HG02870 (cell line): ENCODE results near the gene FBXL4.
A peak's percentile ranks its signal among the peaks of the same experiment; 100 is the strongest.

ENCODE experiments used
- ATAC-seq: cut with Tn5 transposase; IDR thresholded peaks from one replicate; pipeline ENCODE4 v1.9.1; 2021; ENCODE audit warnings: mild to moderate bottlenecking, moderate library complexity; ENCODE audit not compliant: unreplicated experiment

The FBXL4 gene

GRCh38 chr6:98887650-98888049, 60.1 kb downstream of the FBXL4 start:
- ATAC-seq, result no peak

DNA sequence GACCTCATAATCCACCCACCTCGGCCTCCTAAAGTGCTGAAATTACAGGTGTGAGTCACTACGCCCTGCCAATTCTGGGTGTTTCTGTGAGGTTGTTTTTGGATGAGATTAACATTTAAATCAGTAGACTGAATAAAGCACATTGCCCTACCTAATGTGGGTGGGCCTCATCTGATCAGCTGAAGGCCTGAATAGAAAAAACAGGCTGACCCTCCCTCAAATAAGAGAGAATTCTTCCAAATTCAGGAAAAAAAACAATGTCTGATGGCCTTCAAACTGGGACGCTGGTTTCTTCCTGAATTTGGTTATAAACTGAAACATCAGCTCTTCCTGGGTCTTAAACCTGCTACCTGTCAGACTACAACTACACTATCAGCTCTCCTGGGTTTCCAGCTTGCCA, 62.4 kb downstream of the FBXL4 start:
- no peak for ATAC-seq

- ATAC-seq, result peak; percentile 93
Observed at GRCh38 chr6:98880486-98880885, 67.3 kb downstream of the FBXL4 start.

DNA sequence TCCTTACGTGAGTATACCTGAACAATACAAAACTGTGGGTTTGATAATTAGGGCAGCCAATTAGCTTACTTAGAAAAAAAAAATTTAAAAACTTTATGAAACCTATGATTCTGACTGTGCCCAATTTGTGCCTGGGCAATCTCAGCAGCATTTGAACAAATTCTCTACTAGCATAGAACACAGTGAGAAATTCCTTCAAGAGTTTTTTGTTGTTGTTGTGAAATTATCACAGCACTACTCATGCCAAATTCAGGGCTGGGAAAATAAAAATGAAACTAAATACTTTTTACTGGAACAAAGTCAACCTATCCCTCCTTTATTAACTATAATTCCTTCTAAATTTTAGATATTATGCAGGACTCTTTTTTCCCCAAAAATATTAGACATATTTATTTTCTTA, 70.5 kb downstream of the FBXL4 start:
- no peak for ATAC-seq

GRCh38 chr6:98875375-98875774, 72.4 kb downstream of the FBXL4 start:
- no peak for ATAC-seq

- no peak for ATAC-seq
Observed at GRCh38 chr6:98871821-98872220, 75.9 kb downstream of the FBXL4 start.

DNA sequence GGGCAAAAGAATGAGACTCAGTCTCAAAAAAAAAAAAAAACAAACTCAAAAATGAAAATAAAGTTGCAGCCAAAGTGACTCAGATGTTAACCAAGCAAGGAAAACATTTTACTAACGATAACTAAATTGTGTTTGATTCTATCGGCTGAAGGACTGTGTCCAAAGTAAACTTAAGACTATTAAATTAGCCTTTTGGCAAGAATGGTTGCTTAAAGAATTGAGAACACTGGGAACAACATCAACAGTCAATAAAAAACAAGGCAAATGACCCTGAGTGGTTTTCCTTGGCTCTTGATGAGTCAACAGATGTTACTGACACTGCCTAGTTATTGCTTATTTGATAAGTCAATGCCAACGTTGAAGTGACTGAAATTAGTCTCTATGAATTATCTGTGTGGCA, 76.7 kb downstream of the FBXL4 start:
- ATAC-seq, result no peak

- no peak for ATAC-seq
Observed at GRCh38 chr6:98864497-98864896, 83.2 kb downstream of the FBXL4 start.

DNA sequence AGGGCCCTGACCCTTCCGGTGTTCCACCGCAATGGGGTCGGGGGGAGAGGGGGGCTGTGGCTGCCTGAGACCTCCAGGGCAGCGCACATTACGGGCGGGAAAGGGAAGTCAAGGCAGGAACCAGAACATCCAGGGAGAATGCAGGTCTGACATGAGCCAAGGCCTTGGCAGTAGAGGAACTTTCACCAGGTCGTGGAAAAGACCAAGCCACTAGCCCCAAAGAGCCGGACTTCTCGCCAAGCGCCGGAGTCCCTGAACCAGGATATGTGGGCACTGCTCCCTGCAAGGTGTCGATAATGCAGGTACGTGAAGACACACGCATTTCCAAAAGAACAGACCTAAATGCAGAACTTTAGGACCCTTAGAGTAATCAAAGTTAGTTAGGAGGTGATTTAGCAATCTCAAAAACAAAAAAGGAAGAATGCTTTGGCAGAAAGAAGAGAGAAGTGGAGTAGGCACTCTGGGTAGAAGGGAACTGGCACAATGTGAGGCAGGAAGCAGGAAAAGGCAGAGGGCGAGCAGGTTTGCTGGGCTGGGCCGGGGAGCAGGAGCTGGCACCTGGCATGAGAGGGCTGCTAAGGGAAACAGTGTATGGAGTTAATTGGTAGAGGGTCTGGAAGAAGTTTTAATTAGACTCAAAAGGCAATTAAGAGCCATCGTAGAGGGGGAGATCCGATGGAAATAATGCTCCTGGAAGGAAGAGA, 99.1 kb downstream of the FBXL4 start:
- ATAC-seq, result no peak

DNA sequence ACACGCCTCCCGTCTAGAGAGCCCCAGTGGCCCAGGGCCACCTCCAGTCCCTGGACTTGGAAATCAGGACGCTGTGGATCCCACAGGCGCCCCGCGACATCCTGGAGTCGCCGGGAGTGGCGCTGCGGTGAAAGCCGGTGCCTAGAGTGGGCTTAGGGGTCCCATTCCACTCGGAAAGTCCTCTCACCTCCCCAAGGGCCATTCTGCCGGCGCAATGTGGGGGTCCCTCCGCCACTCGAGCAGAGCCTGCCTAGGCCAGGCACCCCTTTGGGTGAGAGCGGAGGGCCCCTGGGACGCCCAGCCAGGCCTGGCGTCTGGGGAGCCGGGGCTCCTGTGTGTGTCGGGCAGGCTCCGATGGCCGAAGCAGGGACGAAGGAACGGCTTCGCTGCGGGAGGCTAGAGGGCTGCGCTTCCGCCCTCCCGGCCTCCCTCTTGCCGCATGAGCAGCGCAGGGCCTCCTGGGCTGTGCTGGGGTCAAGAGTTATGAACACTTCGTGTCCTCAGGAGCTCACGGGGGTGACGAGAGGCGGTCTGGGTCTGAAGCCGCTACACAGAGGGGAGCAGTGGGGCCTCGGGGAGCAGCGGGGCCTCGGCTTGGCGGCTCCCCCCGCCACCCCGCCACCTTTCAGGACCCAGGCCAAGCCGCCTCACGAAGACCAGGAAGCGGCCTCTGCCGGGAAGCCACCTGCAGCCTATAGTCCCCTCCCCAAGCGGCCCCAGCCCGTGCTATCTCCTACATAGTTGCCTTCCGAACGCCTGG, 99.8 kb downstream of the FBXL4 start:
- ATAC-seq, result peak; percentile 30

GRCh38 chr6:98847416-98847778, 100.3 kb downstream of the FBXL4 start:
- ATAC-seq, result no peak

DNA sequence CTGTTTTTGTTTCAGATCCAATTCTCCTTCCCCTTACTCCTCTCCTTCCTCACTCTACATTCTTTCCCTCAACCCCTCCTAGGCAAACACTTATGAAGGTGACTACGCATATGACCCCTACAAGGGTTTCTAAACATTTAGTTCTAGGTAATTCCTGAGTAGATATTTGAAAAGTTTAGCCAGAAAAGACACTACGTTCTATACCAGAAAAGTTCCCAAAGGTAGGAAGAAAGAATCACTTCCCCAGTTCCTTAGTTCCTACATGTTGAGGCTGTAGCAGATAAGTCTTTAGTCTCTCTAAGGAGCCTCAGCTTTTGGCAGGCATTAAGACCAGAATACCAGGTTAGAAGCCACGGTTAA, 101.7 kb downstream of the FBXL4 start:
- no peak for ATAC-seq

GRCh38 chr6:98845211-98846020, 102.3 kb downstream of the FBXL4 start:
- ATAC-seq, result peak; percentile 60

DNA sequence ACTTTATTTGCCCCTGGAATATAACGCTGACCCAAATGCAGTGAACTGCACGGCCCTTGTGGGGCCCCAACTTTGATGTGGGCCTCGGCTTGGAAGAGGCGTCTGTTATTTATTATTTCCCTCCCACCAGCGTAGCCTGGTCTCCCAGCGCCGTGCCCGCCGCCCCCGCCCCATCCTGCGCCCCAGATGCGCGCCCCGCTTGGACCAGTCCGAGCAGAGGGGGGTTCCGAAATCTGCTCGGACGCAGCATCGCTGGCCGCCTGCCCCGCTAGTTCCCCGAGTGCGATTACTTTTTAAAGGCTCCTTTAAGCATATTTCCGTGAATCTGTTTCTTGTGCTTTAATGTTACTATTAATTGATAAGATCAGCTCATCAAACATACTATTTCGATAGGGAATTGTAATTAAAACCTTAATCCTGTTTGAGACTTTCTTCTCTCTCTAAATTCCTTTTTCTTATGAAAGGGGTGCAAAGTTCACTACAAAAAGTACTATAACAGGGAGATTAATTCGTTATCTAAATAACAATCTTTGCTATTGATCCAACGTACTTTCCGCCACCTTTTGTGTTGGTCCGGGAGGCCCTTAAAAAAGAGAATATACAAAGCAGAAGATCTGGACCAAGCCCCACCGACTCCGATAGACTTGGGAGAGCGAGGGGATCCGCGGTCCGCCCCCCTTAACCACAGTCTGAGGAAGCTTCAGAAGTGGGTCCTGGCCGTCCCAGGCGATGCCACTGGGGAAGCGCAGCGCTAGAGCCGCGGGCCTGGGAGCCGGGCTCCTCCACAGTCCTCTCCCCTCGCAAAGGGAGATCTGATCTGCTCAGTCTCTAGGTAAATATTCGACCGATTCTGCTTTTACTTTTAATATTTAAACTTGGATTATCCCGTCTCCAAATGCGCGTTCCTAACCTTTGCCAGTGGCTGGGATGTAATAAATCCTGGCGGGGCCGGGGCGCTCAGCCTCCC, 103.2 kb downstream of the FBXL4 start:
- no peak for ATAC-seq

DNA sequence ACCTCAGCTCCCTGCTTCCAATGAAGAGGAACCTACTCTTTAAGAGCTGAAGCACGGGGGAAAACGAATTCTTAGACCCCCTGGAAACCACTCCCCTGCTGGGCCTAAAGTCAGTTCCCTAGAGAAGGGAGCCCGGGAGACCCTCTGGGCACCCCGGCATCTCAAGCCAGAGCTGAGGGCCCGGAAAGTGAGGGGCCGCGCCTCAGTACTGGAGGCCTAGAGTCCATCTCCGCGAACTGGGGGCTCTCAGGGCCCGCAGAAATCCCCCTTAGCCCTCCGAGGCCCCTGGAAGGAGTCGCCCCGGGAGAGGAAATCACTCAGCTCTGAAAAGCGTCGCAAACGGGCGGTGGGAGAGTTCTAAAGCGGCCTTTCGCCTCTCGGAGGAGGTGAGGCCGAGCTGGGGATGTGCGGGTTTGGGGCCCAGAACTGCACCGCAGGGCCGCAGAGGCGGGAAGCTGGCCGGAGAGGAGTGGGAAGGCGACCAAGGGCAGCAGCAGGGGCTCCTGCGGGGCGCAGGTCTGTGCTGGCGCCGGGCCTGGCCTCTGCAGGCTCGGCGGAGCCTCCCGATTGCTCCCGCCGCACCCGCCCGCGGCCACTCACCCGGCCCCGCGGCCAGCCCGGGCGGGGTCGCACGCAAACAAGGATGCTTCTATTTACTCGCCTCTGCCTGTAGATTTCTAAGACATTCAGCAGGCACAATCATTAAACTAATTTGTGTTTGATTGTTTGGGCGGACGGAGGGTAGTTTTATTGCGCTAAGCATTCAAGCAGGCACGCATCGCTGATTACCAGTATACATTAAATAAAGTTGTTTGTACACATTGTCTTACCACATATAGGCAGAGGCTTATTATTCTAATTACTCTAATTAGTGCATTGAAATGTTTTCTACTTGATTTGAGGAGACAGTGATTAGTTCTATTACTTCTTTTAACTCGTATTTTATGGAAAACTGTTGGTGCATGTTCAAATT, 104.2 kb downstream of the FBXL4 start:
- ATAC-seq, result no peak

- no peak for ATAC-seq
Observed at GRCh38 chr6:98842342-98843180, 105.2 kb downstream of the FBXL4 start.

DNA sequence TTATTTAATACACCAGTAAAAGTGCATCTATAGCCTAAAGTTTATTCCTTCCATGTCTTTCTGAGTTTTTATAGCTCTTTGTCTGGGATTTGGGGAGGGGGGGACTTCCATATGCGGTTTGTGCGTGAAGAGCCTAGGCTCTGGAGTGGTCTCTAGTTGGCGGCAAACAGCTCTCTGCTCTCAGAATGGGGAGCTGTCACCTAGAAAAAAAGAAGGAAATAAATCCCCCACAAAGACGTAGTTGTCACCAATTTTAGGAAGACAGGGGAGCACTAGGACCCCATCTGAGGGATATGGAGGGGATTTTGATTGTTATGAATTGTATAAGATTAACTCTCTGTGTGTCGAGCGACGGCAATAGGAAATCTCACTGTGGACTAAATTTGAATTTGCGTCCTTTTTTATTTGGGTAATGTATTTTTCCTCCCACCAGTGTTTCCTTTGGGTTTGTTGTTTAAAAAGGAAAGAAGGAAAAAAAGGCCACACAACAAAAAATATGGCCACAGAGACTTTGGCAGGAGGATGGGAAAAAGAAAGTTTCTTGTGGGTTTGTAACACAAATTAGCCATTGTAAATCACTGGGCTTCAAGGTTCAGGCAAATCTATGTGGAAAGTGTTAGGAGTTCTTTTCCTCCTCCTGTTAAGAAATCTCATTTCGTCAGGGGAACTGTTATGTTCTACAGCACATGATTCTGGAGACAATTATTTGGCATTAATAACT, 106.0 kb downstream of the FBXL4 start:
- ATAC-seq, result no peak

GRCh38 chr6:98840996-98841513, 106.7 kb downstream of the FBXL4 start:
- no peak for ATAC-seq
